Measurements from ENCODE around the gene LRMDA. TPM values are rescaled to one million over a fixed set of nuclear protein-coding genes. Genes with fewer than 3 reads are reported as not detected.

LRMDA gene
- total RNA-seq, 1 experiment from 2014 or later = 4.8 TPM

DNA sequence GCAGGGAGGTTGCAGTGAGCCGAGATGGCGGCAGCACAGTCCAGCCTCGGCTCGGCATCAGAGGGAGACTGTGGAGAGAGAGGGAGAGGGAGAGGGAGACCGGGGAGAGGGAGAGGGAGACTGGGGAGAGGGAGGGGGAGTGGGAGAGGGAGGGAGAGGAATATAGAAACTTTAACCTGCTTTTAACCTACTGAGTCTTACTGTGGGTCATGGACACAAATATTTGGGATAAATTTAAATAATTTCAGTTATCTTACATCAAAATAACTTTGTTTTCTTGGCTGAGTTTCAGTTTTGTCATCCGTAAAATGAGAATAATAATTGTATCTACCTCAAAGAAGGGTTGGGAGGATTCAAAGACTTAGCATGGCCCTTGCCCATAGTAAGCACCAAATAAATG, 319.8 kb downstream of the LRMDA start:
- Histone ChIP-seq H3K4me3 (replicated peaks in 1 of 2; ENCODE audit: low read depth in 1 of 2, low read length in 2 of 2) (no peak overlapping the region), H2AFZ (ENCODE audit: low read depth, low read length, poor library complexity, severe bottlenecking) (no peak overlapping the region), H3K4me1 (ENCODE audit: control insufficient read depth in 1 of 2, insufficient read depth in 2 of 2, low read length in 2 of 2) (no peaks in the 10 kb centered on the region), H3K36me3 (ENCODE audit: control insufficient read depth in 1 of 2, insufficient read depth in 2 of 2, low read length in 2 of 2) (no peaks in the 10 kb centered on the region), H3K27me3 (ENCODE audit: insufficient read depth, low read length) (peaks cover 11% of the 10 kb centered on the region; the same call in 1 of the 2 replicates), H3K79me2 (ENCODE audit: insufficient read depth, low read length) (no peaks in the 10 kb centered on the region), H3K27ac (ENCODE audit: low read depth, low read length) (no peak overlapping the region), H3K9me3 (ENCODE audit: control insufficient read depth in 1 of 2, insufficient read depth in 1 of 2, low read depth in 1 of 2, low read length in 2 of 2) (no peaks in the 10 kb centered on the region), H3K9ac (ENCODE audit: low read length) (no peak overlapping the region), H3K4me2 (ENCODE audit: low read length) (no peak overlapping the region), H4K20me1 (ENCODE audit: insufficient read depth) (no peaks in the 10 kb centered on the region), H3K9me2 (ENCODE audit: insufficient read depth) (no peaks in the 10 kb centered on the region)
- ChIA-PET CTCF (no interaction called here), RAD21 (ENCODE audit: low non-redundant PET in 1 of 2, low total read pairs in 2 of 2, uncharacterized antibody in 2 of 2, unreplicated experiment in 2 of 2) (no interaction called here), POLR2A (no interaction called here)
- TF ChIP-seq, protein P1, sequence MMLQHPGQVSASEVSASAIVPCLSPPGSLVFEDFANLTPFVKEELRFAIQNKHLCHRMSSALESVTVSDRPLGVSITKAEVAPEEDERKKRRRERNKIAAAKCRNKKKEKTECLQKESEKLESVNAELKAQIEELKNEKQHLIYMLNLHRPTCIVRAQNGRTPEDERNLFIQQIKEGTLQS (IDR thresholded peaks at IDR 0.05) = no peak
- TF ChIP-seq ZFX (IDR thresholded peaks at IDR 0.05) (no peak), TCF7L2 (IDR thresholded peaks at IDR 0.05; ENCODE audit: borderline replicate concordance, extremely low read depth, insufficient read depth, insufficient read length) (no peak), JUND (IDR thresholded peaks at IDR 0.05) (no peak), YY1 (IDR thresholded peaks at IDR 0.05; ENCODE audit: extremely low read depth, insufficient replicate concordance, low read depth, low read length) (no peak), SRF (IDR thresholded peaks at IDR 0.05; ENCODE audit: low read depth) (no peak), EGR1 (IDR thresholded peaks at IDR 0.05; ENCODE audit: low read depth) (no peak), MAX (IDR thresholded peaks at IDR 0.05) (no peak), ELF1 (IDR thresholded peaks at IDR 0.05; ENCODE audit: borderline replicate concordance, low read depth) (no peak), SP1 (IDR thresholded peaks at IDR 0.05; ENCODE audit: low read depth) (no peak), ZNF274 (IDR thresholded peaks at IDR 0.05; ENCODE audit: low read depth, low read length) (no peak), EZH2 (IDR thresholded peaks at IDR 0.05) (no peak), RAD21 (IDR thresholded peaks at IDR 0.05; ENCODE audit: low read depth) (no peak), POLR2AphosphoS5 (IDR thresholded peaks at IDR 0.05; ENCODE audit: low read depth, low read length) (no peak), REST (IDR thresholded peaks at IDR 0.05; ENCODE audit: low read depth) (no peak), CEBPB (IDR thresholded peaks at IDR 0.05; ENCODE audit: low read depth) (no peak), SIN3A (IDR thresholded peaks at IDR 0.05; ENCODE audit: low read depth) (no peak)
- TF ChIP-seq, protein P2, sequence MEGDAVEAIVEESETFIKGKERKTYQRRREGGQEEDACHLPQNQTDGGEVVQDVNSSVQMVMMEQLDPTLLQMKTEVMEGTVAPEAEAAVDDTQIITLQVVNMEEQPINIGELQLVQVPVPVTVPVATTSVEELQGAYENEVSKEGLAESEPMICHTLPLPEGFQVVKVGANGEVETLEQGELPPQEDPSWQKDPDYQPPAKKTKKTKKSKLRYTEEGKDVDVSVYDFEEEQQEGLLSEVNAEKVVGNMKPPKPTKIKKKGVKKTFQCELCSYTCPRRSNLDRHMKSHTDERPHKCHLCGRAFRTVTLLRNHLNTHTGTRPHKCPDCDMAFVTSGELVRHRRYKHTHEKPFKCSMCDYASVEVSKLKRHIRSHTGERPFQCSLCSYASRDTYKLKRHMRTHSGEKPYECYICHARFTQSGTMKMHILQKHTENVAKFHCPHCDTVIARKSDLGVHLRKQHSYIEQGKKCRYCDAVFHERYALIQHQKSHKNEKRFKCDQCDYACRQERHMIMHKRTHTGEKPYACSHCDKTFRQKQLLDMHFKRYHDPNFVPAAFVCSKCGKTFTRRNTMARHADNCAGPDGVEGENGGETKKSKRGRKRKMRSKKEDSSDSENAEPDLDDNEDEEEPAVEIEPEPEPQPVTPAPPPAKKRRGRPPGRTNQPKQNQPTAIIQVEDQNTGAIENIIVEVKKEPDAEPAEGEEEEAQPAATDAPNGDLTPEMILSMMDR (IDR thresholded peaks at IDR 0.05 in 2 of 3, conservative IDR thresholded peaks at IDR 0.05 in 1 of 3; ENCODE audit: borderline replicate concordance in 1 of 3, insufficient read depth in 1 of 3, low read depth in 2 of 3, low read length in 2 of 3) = no peak
- TF ChIP-seq, protein P3, sequence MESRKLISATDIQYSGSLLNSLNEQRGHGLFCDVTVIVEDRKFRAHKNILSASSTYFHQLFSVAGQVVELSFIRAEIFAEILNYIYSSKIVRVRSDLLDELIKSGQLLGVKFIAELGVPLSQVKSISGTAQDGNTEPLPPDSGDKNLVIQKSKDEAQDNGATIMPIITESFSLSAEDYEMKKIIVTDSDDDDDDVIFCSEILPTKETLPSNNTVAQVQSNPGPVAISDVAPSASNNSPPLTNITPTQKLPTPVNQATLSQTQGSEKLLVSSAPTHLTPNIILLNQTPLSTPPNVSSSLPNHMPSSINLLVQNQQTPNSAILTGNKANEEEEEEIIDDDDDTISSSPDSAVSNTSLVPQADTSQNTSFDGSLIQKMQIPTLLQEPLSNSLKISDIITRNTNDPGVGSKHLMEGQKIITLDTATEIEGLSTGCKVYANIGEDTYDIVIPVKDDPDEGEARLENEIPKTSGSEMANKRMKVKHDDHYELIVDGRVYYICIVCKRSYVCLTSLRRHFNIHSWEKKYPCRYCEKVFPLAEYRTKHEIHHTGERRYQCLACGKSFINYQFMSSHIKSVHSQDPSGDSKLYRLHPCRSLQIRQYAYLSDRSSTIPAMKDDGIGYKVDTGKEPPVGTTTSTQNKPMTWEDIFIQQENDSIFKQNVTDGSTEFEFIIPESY (IDR thresholded peaks at IDR 0.05; ENCODE audit: extremely low read depth, insufficient replicate concordance, low read length) = no peak
- intact Hi-C loops (cut with micrococcal nuclease) = no loop called here
- DNase-seq (ENCODE audit: low read depth, low spot score) = no peak
- BruUV-seq (replicated peaks) = no TSS peak
- ATAC-seq = no peak

Measured in HCT116 (cell line).